K562 (cell line): ENCODE measurements around the gene CLCN1. TPM values are rescaled to one million over a fixed set of nuclear protein-coding genes. Genes with fewer than 3 reads are reported as not detected.

Experiments
- ATF1 ChIP-seq, 2 experiments: fragments of 450-650 bp in 1 of 2; IDR thresholded peaks; 2 replicates each; pipeline ENCODE4 v1.6.1; 2016; ENCODE audit warnings: missing compliant biosample characterization in 1 of 2, missing genetic modification characterization in 1 of 2
- ATF7 ChIP-seq: fragments of 450-650 bp; IDR thresholded peaks from 2 replicates; pipeline ENCODE4 v1.7.1; 2014; ENCODE audit warnings: mild to moderate bottlenecking, moderate library complexity
- CREM ChIP-seq: IDR thresholded peaks from 2 replicates; pipeline ENCODE4 v1.6.1; 2014; ENCODE audit warnings: antibody characterized with exemption, low read depth
- E2F6 ChIP-seq, 2 experiments: IDR thresholded peaks; 2 replicates each; pipeline ENCODE4 v1.6.1; 2011; ENCODE audit warnings: borderline replicate concordance in 1 of 2, control low read depth in 1 of 2, low read depth in 1 of 2, low read length in 1 of 2, mild to moderate bottlenecking in 1 of 2, mixed read lengths in 1 of 2, moderate library complexity in 1 of 2; ENCODE audit not compliant: insufficient read depth in 1 of 2, insufficient read length in 1 of 2, poor library complexity in 1 of 2, severe bottlenecking in 1 of 2; ENCODE audit errors: extremely low read depth in 1 of 2
- GATAD2A ChIP-seq: fragments of 450-650 bp; IDR thresholded peaks from 2 replicates; pipeline ENCODE4 v1.6.1; 2017
- HNRNPLL ChIP-seq: fragments of 200-400 bp; formaldehyde crosslinking; IDR thresholded peaks from 2 replicates; pipeline ENCODE4 v1.6.1; 2017; ENCODE audit warnings: low read length, low read depth, mild to moderate bottlenecking; ENCODE audit not compliant: poor library complexity, severe bottlenecking
- MCM2 ChIP-seq: fragments of 450-650 bp; IDR thresholded peaks from 2 replicates; pipeline ENCODE4 v1.6.1; 2017; ENCODE audit warnings: low read depth, mild to moderate bottlenecking
- MYC ChIP-seq, 2 experiments: fragments of 250-450 bp in 1 of 2; sonication (Bioruptor Pico) in 1 of 2; IDR thresholded peaks; 2 replicates each; pipeline versions ENCODE4 v1.5.1 to v1.6.1; 2012 to 2021; ENCODE audit warnings: low read depth in 2 of 2, borderline replicate concordance in 1 of 2, improper control_type of control experiment in 1 of 2, low read length in 1 of 2, mild to moderate bottlenecking in 1 of 2, moderate library complexity in 1 of 2
- NEUROD1 ChIP-seq: fragments of 150-350 bp; IDR thresholded peaks from 2 replicates; pipeline ENCODE4 v1.6.1; 2014; ENCODE audit warnings: borderline replicate concordance, low read length, low read depth; ENCODE audit not compliant: partially characterized antibody
- TEAD4 ChIP-seq, 2 experiments: sonication (generic) in 1 of 2; formaldehyde crosslinking in 1 of 2; IDR thresholded peaks; 2 replicates each; pipeline versions ENCODE4 v1.6.1 to v1.8.0; 2012 to 2022; ENCODE audit warnings: borderline replicate concordance in 1 of 2, inconsistent platforms in 1 of 2, low read length in 1 of 2, mild to moderate bottlenecking in 1 of 2, missing genetic modification reagents in 1 of 2
- TRIM24 ChIP-seq, 2 experiments: fragments of 450-650 bp; IDR thresholded peaks; 2 replicates each; pipeline ENCODE4 v1.6.1; 2016
- polyA plus RNA-seq, 8 experiments: library from polyadenylated mRNA; depleted of rRNA in 4 of 8; stranded (reverse) in 5 of 8; unstranded in 3 of 8; fragments of >200 nt; fragmentation: Nextera tagmentation in 2 of 8; fragmentation: Illumina TruSeq in 1 of 8; extraction: Ambion mirVana in 2 of 8; extraction: Trizol in 1 of 8; gene quantifications; 2 replicates each; pipeline versions ENCODE4 v1.2.1 to v1.2.3, GENCODE V29; 2011 to 2014; ENCODE audit warnings: inconsistent platforms in 1 of 8, missing spikeins in 1 of 8
- total RNA-seq, 7 experiments: library from RNA; depleted of rRNA in 6 of 7; stranded (reverse); fragments of >200 nt in 6 of 7; fragmentation: Illumina TruSeq in 2 of 7; extraction: Trizol in 2 of 7; gene quantifications; 2 replicates each; pipeline versions ENCODE4 v1.2.1 to v1.2.3, GENCODE V29; 2011 to 2021; ENCODE audit warnings: low replicate concordance in 1 of 7
- TF ChIP-seq, protein P1 (sequence below): fragments of 250-450 bp; sonication (Bioruptor Pico); IDR thresholded peaks from 2 replicates; pipeline ENCODE4 v1.9.0; 2021; ENCODE audit warnings: mild to moderate bottlenecking, inconsistent platforms
- TF ChIP-seq, protein P2 (sequence below), 2 experiments: fragments of 450-650 bp; formaldehyde crosslinking in 1 of 2; IDR thresholded peaks; 2 replicates each; pipeline versions ENCODE4 v1.4.0 to v1.6.1; 2014 to 2020; ENCODE audit warnings: mild to moderate bottlenecking in 2 of 2, borderline replicate concordance in 1 of 2, low read depth in 1 of 2

Gene CLCN1
- total and polyA plus RNA-seq, 9 of the 15 experiments (the other 6 are each of a cell fraction or from before 2014, with no cell fraction given) = 0.01 to 0.11 (median 0.04) TPM; not detected in 4

DNA sequence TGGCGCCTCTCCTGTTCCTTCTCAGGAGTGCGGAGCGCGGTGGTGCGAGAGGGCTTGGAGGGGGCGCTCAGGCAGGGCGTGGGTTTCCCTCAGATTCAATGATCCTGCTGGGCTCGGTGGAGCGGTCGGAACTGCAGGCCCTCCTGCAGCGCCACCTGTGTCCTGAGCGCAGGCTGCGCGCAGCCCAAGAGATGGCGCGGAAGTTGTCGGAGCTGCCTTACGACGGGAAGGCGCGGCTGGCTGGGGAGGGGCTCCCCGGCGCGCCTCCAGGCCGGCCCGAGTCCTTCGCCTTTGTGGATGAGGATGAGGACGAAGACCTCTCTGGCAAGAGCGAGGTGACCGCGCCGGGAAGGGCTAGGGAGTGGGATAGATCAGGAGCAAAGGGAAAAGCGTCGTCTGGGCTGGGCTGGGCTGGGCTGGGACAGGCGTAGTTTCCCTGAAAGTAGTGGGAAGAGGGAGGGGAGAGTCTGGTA lies 29.6 kb downstream of the CLCN1 start (continued):
- TF ChIP-seq, protein P1, sequence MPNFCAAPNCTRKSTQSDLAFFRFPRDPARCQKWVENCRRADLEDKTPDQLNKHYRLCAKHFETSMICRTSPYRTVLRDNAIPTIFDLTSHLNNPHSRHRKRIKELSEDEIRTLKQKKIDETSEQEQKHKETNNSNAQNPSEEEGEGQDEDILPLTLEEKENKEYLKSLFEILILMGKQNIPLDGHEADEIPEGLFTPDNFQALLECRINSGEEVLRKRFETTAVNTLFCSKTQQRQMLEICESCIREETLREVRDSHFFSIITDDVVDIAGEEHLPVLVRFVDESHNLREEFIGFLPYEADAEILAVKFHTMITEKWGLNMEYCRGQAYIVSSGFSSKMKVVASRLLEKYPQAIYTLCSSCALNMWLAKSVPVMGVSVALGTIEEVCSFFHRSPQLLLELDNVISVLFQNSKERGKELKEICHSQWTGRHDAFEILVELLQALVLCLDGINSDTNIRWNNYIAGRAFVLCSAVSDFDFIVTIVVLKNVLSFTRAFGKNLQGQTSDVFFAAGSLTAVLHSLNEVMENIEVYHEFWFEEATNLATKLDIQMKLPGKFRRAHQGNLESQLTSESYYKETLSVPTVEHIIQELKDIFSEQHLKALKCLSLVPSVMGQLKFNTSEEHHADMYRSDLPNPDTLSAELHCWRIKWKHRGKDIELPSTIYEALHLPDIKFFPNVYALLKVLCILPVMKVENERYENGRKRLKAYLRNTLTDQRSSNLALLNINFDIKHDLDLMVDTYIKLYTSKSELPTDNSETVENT = 0 out of 2 replicates have a peak, but pooled peaks have one; percentile 26
- TF ChIP-seq ATF1 (CRISPR knock-in tag; IDR thresholded peaks at IDR 0.05) = no peak
- TF ChIP-seq ATF1 (tag; IDR thresholded peaks at IDR 0.05) = peak; percentile 52
- no peak for TF ChIP-seq MCM2
- peak; percentile 89 for TF ChIP-seq HNRNPLL
- TF ChIP-seq TEAD4 (IDR thresholded peaks at IDR 0.05; ENCODE audit: low read length) = 0 out of 2 replicates have a peak, but pooled peaks have one; percentile 24
- TF ChIP-seq TEAD4 (CRISPR knock-in tag; IDR thresholded peaks at IDR 0.05; ENCODE audit: borderline replicate concordance) = no peak
- TF ChIP-seq TRIM24 (IDR thresholded peaks at IDR 0.05) = peak in 1 of 2 experiments; percentile 79; a peak in 2 of 4 replicates
- TF ChIP-seq CREM = peak; percentile 81
- TF ChIP-seq, protein P2, sequence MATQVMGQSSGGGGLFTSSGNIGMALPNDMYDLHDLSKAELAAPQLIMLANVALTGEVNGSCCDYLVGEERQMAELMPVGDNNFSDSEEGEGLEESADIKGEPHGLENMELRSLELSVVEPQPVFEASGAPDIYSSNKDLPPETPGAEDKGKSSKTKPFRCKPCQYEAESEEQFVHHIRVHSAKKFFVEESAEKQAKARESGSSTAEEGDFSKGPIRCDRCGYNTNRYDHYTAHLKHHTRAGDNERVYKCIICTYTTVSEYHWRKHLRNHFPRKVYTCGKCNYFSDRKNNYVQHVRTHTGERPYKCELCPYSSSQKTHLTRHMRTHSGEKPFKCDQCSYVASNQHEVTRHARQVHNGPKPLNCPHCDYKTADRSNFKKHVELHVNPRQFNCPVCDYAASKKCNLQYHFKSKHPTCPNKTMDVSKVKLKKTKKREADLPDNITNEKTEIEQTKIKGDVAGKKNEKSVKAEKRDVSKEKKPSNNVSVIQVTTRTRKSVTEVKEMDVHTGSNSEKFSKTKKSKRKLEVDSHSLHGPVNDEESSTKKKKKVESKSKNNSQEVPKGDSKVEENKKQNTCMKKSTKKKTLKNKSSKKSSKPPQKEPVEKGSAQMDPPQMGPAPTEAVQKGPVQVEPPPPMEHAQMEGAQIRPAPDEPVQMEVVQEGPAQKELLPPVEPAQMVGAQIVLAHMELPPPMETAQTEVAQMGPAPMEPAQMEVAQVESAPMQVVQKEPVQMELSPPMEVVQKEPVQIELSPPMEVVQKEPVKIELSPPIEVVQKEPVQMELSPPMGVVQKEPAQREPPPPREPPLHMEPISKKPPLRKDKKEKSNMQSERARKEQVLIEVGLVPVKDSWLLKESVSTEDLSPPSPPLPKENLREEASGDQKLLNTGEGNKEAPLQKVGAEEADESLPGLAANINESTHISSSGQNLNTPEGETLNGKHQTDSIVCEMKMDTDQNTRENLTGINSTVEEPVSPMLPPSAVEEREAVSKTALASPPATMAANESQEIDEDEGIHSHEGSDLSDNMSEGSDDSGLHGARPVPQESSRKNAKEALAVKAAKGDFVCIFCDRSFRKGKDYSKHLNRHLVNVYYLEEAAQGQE (IDR thresholded peaks at IDR 0.05; ENCODE audit: borderline replicate concordance) = peak; percentile 27; the same call in 1 of the 2 replicates
- TF ChIP-seq, protein P2 (CRISPR knock-in tag; IDR thresholded peaks at IDR 0.05; ENCODE audit: low read depth) = no peak
- TF ChIP-seq E2F6 (IDR thresholded peaks at IDR 0.05; ENCODE audit: borderline replicate concordance in 1 of 2, extremely low read depth in 1 of 2, insufficient read depth in 1 of 2, insufficient read length in 1 of 2, low read depth in 1 of 2, low read length in 1 of 2, poor library complexity in 1 of 2, severe bottlenecking in 1 of 2) = peak; percentile 48 to 83
- peak; percentile 37 for TF ChIP-seq NEUROD1
- TF ChIP-seq MYC (IDR thresholded peaks at IDR 0.05; ENCODE audit: low read depth, low read length) = peak; percentile 59; the same call in 1 of the 2 replicates
- TF ChIP-seq MYC (CRISPR knock-in tag; IDR thresholded peaks at IDR 0.05; ENCODE audit: borderline replicate concordance, low read depth) = 0 out of 2 replicates have a peak, but pooled peaks have one; percentile 32
- 0 out of 2 replicates have a peak, but pooled peaks have one; percentile 50 for TF ChIP-seq GATAD2A
- peak; percentile 35; the same call in 1 of the 2 replicates for TF ChIP-seq ATF7
